GM12878 (cell line): Measurements from ENCODE around the gene KCNQ1. TPM values are rescaled to one million over a fixed set of nuclear protein-coding genes. Genes with fewer than 3 reads are reported as not detected.

ENCODE experiments used
- ATAC-seq: fragments of 200-7000 bp; cut with Tn5 transposase; 3 replicates; pipeline ENCODE4 v1.9.1; 2020; ENCODE audit warnings: mild to moderate bottlenecking, moderate library complexity
- BruUV-seq: library from RNA; stranded (reverse); fragments of 400-500 nt; replicated peaks from 2 replicates; lab custom pipeline; 2021; lab: Mats Ljungman, UMichigan
- CTCF ChIA-PET: fragments of 300-600 bp; sonication (Branson Sonifier 250); formaldehyde crosslinking; extraction: SDS; loops from one replicate; lab custom pipeline; 2021; ENCODE audit warnings: inconsistent platforms; lab: Yijun Ruan, JAX
- POLR2A ChIA-PET: fragments of 350-600 bp; formaldehyde crosslinking; extraction: SDS; loops from one replicate; lab custom pipeline; 2021; ENCODE audit warnings: inconsistent platforms; lab: Charles Lee
- RAD21 ChIA-PET: fragments of 300-600 bp; sonication (Branson Sonifier 250); formaldehyde crosslinking; loops from one replicate; lab custom pipeline; 2023; ENCODE audit warnings: antibody characterized with exemption; ENCODE audit not compliant: unreplicated experiment; lab: Charles Lee
- SMC1A ChIA-PET: fragments of 300-600 bp; sonication (Branson Sonifier 250); formaldehyde crosslinking; loops from one replicate; lab custom pipeline; 2023; ENCODE audit not compliant: unreplicated experiment, uncharacterized antibody; lab: Charles Lee
- DNase-seq: peaks from one replicate; pipeline ENCODE4 v3.0.0-alpha.2; 2011; ENCODE audit warnings: low read depth, low spot score
- FAIRE-seq: peaks from 3 replicates; lab custom pipeline; 2011; peaks lifted over from hg19 to GRCh38; lab: Jason Lieb, UNC
- H2AFZ ChIP-seq: 2 replicates; pipeline ENCODE4 v1.6.0; 2011; ENCODE audit warnings: low read depth, low read length, control low read depth; ENCODE audit not compliant: control insufficient read depth
- H3K27ac ChIP-seq: 2 replicates; pipeline ENCODE4 v1.5.1; 2011; ENCODE audit warnings: control low read depth; ENCODE audit not compliant: control insufficient read depth, insufficient read depth
- H3K27me3 ChIP-seq, 2 experiments: replicated peaks in 1 of 2; 2 replicates each; pipeline versions ENCODE4 v1.6.0 to v1.6.1; 2011; ENCODE audit warnings: low read length in 1 of 2; ENCODE audit not compliant: control insufficient read depth in 2 of 2, insufficient read depth in 2 of 2
- H3K36me3 ChIP-seq, 2 experiments: 2 replicates each; pipeline ENCODE4 v1.5.1; 2011; ENCODE audit warnings: low read length in 1 of 2; ENCODE audit not compliant: control insufficient read depth in 2 of 2, insufficient read depth in 2 of 2
- H3K4me1 ChIP-seq: 2 replicates; pipeline ENCODE4 v1.6.1; 2011; ENCODE audit warnings: mild to moderate bottlenecking, low read length, moderate library complexity, mixed read lengths; ENCODE audit not compliant: control insufficient read depth, insufficient read depth
- H3K4me2 ChIP-seq: 2 replicates; pipeline ENCODE4 v1.6.0; 2011; ENCODE audit warnings: control low read depth; ENCODE audit not compliant: control insufficient read depth, insufficient read depth
- H3K4me3 ChIP-seq: fragments of 200-600 bp; sonication (generic); 2 replicates; pipeline ENCODE4 v1.5.1; 2016
- H3K79me2 ChIP-seq: 2 replicates; pipeline ENCODE4 v1.6.0; 2011; ENCODE audit warnings: low read length; ENCODE audit not compliant: control insufficient read depth, insufficient read depth
- H3K9ac ChIP-seq: 2 replicates; pipeline ENCODE4 v1.8.0; 2011; ENCODE audit warnings: low read length, control low read depth, mixed read lengths; ENCODE audit not compliant: control insufficient read depth, insufficient read depth
- H3K9me3 ChIP-seq: replicated peaks from 3 replicates; pipeline ENCODE4 v1.5.1; 2011; ENCODE audit warnings: mild to moderate bottlenecking, low read length; ENCODE audit not compliant: control insufficient read depth, insufficient read depth
- H4K20me1 ChIP-seq: 2 replicates; pipeline ENCODE4 v1.6.0; 2011; ENCODE audit not compliant: control insufficient read depth, insufficient read depth
- CHD2 ChIP-seq: IDR thresholded peaks from 2 replicates; pipeline ENCODE4 v1.6.1; 2011; ENCODE audit warnings: low read depth, low read length, improper control_type of control experiment, borderline replicate concordance
- EED ChIP-seq: sonication (generic); IDR thresholded peaks from 2 replicates; pipeline ENCODE4 v1.6.1; 2016; ENCODE audit warnings: antibody characterized with exemption, low read depth
- GATAD2B ChIP-seq: fragments of 450-650 bp; conservative IDR thresholded peaks from 2 replicates; pipeline ENCODE4 v1.6.1; 2017; ENCODE audit warnings: low read depth, mild to moderate bottlenecking, moderate library complexity
- RB1 ChIP-seq: fragments of 450-650 bp; formaldehyde crosslinking; IDR thresholded peaks from 2 replicates; pipeline ENCODE4 v1.6.1; 2017; ENCODE audit warnings: mild to moderate bottlenecking, borderline replicate concordance
- WGBS: methylation state at CpG from one replicate; pipeline ENCODE4 v1.1.6; 2016; ENCODE audit warnings: low lambda C conversion rate; ENCODE audit not compliant: insufficient replicate concordance, insufficient coverage; ENCODE audit errors: missing lambda C conversion rate; 5-methylcytosine and 5-hydroxymethylcytosine counted together
- in situ Hi-C: fragments of 300-500 bp; cut with MboI; formaldehyde crosslinking; loops from 9 replicates; pipeline ENCODE4 v1.14.3; 2018; ENCODE audit warnings: mixed read lengths
- intact Hi-C: fragments of 100-400 bp; cut with micrococcal nuclease; formaldehyde crosslinking; loops from one replicate; pipeline ENCODE4 v1.14.2; 2022; ENCODE audit not compliant: unreplicated experiment
- polyA plus RNA-seq, 11 experiments: library from polyadenylated mRNA; depleted of rRNA in 4 of 11; unstranded in 6 of 11; stranded (reverse) in 5 of 11; fragments of >200 nt; fragmentation: Nextera tagmentation in 4 of 11; fragmentation: Illumina TruSeq in 1 of 11; extraction: Ambion mirVana in 4 of 11; extraction: Trizol in 1 of 11; gene quantifications; 1 replicate in 1 of 11; 2 replicates in 10 of 11; pipeline versions ENCODE4 v1.2.1 to v1.2.3, GENCODE V29; 2011 to 2016; ENCODE audit warnings: inconsistent platforms in 2 of 11, missing spikeins in 2 of 11, low read depth in 1 of 11
- total RNA-seq, 4 experiments: library from RNA; depleted of rRNA in 3 of 4; stranded (reverse); fragments of >200 nt in 3 of 4; fragmentation: Illumina TruSeq in 1 of 4; extraction: Trizol in 1 of 4; gene quantifications; 2 replicates each; pipeline versions ENCODE4 v1.2.1 to v1.2.3, GENCODE V29; 2013 to 2021
- TF ChIP-seq, protein P1 (sequence below): IDR thresholded peaks from 2 replicates; pipeline ENCODE4 v1.6.1; 2011; ENCODE audit warnings: low read depth, low read length, improper control_type of control experiment, borderline replicate concordance
- TF ChIP-seq, protein P2 (sequence below): fragments of 450-650 bp; formaldehyde crosslinking; IDR thresholded peaks from 2 replicates; pipeline ENCODE4 v1.4.0; 2020; ENCODE audit warnings: mild to moderate bottlenecking, moderate library complexity
- TF ChIP-seq, protein P3 (sequence below): IDR thresholded peaks from 2 replicates; pipeline ENCODE4 v1.6.1; 2011; ENCODE audit warnings: borderline replicate concordance, low read depth, mild to moderate bottlenecking, moderate library complexity, mixed read lengths, low read length; ENCODE audit not compliant: insufficient read depth; ENCODE audit errors: extremely low read length

Gene KCNQ1
- total and polyA plus RNA-seq, 10 of the 15 experiments (the other 5 are each of a cell fraction or from before 2014, with no cell fraction given) = 0.03 to 0.15 (median 0.12) TPM; not detected in 7

DNA sequence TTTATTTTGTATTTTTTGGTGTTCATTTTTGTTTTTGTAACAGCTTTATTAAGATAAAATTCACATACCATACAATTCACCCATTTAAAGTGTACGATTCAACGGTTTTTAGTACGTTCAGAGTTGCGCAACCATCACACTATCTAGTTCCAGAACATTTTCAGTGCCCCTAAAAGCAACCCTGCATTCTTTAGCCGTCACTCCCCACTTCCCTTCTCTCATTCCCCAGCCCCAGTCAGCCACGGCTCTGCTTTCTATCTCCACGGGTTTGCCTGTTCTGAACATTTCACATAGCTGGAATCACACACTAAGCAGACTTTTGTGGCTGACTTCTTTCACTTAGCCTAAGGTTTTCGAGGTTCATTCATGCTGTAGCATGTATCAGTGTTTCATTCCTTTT, 264.6 kb downstream of the KCNQ1 start:
- FAIRE-seq (no peak), ATAC-seq (no peak)
- Histone ChIP-seq H3K4me2 (no peak overlapping the region), H3K9me3 (no peaks in the 10 kb centered on the region; the same call in 2 of the 3 replicates), H4K20me1 (no peaks in the 10 kb centered on the region), H3K36me3 (no peaks in the 10 kb centered on the region), H3K27me3 (no peaks in the 10 kb centered on the region), H3K4me3 (no peak overlapping the region), H3K9ac (no peak overlapping the region), H2AFZ (no peak overlapping the region), H3K79me2 (no peaks in the 10 kb centered on the region)
- ChIA-PET CTCF (no interaction called here), POLR2A (no interaction called here), SMC1A (interaction anchor here (0.7 kb wide), 1 partner anchor 11 kb away, joined by 4 read pairs; no protein-coding TSS in a partner anchor)
- intact Hi-C loops (no loop called here), in situ Hi-C loops (no loop called here)
- no TSS peak for BruUV-seq
- TF ChIP-seq, protein P1, sequence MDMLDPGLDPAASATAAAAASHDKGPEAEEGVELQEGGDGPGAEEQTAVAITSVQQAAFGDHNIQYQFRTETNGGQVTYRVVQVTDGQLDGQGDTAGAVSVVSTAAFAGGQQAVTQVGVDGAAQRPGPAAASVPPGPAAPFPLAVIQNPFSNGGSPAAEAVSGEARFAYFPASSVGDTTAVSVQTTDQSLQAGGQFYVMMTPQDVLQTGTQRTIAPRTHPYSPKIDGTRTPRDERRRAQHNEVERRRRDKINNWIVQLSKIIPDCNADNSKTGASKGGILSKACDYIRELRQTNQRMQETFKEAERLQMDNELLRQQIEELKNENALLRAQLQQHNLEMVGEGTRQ = no peak
- TF ChIP-seq, protein P2, sequence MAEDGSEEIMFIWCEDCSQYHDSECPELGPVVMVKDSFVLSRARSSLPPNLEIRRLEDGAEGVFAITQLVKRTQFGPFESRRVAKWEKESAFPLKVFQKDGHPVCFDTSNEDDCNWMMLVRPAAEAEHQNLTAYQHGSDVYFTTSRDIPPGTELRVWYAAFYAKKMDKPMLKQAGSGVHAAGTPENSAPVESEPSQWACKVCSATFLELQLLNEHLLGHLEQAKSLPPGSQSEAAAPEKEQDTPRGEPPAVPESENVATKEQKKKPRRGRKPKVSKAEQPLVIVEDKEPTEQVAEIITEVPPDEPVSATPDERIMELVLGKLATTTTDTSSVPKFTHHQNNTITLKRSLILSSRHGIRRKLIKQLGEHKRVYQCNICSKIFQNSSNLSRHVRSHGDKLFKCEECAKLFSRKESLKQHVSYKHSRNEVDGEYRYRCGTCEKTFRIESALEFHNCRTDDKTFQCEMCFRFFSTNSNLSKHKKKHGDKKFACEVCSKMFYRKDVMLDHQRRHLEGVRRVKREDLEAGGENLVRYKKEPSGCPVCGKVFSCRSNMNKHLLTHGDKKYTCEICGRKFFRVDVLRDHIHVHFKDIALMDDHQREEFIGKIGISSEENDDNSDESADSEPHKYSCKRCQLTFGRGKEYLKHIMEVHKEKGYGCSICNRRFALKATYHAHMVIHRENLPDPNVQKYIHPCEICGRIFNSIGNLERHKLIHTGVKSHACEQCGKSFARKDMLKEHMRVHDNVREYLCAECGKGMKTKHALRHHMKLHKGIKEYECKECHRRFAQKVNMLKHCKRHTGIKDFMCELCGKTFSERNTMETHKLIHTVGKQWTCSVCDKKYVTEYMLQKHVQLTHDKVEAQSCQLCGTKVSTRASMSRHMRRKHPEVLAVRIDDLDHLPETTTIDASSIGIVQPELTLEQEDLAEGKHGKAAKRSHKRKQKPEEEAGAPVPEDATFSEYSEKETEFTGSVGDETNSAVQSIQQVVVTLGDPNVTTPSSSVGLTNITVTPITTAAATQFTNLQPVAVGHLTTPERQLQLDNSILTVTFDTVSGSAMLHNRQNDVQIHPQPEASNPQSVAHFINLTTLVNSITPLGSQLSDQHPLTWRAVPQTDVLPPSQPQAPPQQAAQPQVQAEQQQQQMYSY (CRISPR knock-in tag) = no peak
- no peak for TF ChIP-seq RB1
- no peak for TF ChIP-seq CHD2
- TF ChIP-seq GATAD2B = no peak
- TF ChIP-seq EED = no peak
- TF ChIP-seq, protein P3, sequence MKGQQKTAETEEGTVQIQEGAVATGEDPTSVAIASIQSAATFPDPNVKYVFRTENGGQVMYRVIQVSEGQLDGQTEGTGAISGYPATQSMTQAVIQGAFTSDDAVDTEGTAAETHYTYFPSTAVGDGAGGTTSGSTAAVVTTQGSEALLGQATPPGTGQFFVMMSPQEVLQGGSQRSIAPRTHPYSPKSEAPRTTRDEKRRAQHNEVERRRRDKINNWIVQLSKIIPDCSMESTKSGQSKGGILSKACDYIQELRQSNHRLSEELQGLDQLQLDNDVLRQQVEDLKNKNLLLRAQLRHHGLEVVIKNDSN = no peak
- TF ChIP-seq, all 136 proteins: peak for 0
- RAD21 ChIA-PET = no interaction called here
- no peak for DNase-seq
- Histone ChIP-seq H3K4me1 (no peaks in the 10 kb centered on the region), H3K27ac (no peak overlapping the region)
- 50% methylated on average over 8 of the region's 8 CpGs for WGBS
